HepG2 (cell line): ENCODE data around the gene THRAP3. TPM values are rescaled to one million over a fixed set of nuclear protein-coding genes. Genes with fewer than 3 reads are reported as not detected.
A peak's percentile ranks its signal among the peaks of the same experiment; 100 is the strongest.

Source experiments
- ARID5B ChIP-seq: IDR thresholded peaks from 2 replicates; pipeline ENCODE4 v1.4.0; 2020; ENCODE audit warnings: mild to moderate bottlenecking, missing genetic modification reagents
- FOSL2 ChIP-seq: sonication (generic); formaldehyde crosslinking; IDR thresholded peaks from 2 replicates; pipeline ENCODE4 v1.4.0; 2020; ENCODE audit warnings: missing genetic modification reagents
- HNF4A ChIP-seq: sonication (generic); formaldehyde crosslinking; IDR thresholded peaks from 2 replicates; pipeline ENCODE4 v1.4.0; 2020; ENCODE audit warnings: missing genetic modification reagents
- MXD4 ChIP-seq: IDR thresholded peaks from 2 replicates; pipeline ENCODE4 v1.6.1; 2016; ENCODE audit warnings: mild to moderate bottlenecking, missing biosample characterization, missing genetic modification reagents
- PLSCR1 ChIP-seq: sonication (generic); formaldehyde crosslinking; IDR thresholded peaks from 2 replicates; pipeline ENCODE4 v1.5.0; 2020; ENCODE audit warnings: missing genetic modification reagents, mild to moderate bottlenecking, borderline replicate concordance
- RFX1 ChIP-seq: fragments of 450-650 bp; IDR thresholded peaks from 2 replicates; pipeline ENCODE4 v1.6.1; 2017
- SNAPC4 ChIP-seq: sonication (generic); formaldehyde crosslinking; IDR thresholded peaks from 2 replicates; pipeline ENCODE4 v1.4.0; 2020; ENCODE audit warnings: mild to moderate bottlenecking, missing genetic modification reagents
- TGIF2 ChIP-seq: IDR thresholded peaks from 2 replicates; pipeline ENCODE4 v1.6.1; 2016; ENCODE audit warnings: control low read depth, missing compliant biosample characterization
- TOPORS ChIP-seq: sonication (generic); formaldehyde crosslinking; IDR thresholded peaks from 2 replicates; pipeline ENCODE4 v1.8.0; 2023; ENCODE audit warnings: mild to moderate bottlenecking, missing genetic modification reagents
- ZNF160 ChIP-seq: sonication (generic); formaldehyde crosslinking; IDR thresholded peaks from 2 replicates; pipeline ENCODE4 v1.8.0; 2022; ENCODE audit warnings: mild to moderate bottlenecking, inconsistent platforms, missing genetic modification reagents
- ZNF383 ChIP-seq: sonication (generic); formaldehyde crosslinking; IDR thresholded peaks from 2 replicates; pipeline ENCODE4 v1.4.0; 2020; ENCODE audit warnings: missing genetic modification reagents, mild to moderate bottlenecking, borderline replicate concordance
- ZNF552 ChIP-seq: sonication (generic); formaldehyde crosslinking; IDR thresholded peaks from 2 replicates; pipeline ENCODE4 v1.9.0; 2022; ENCODE audit warnings: missing genetic modification reagents, mild to moderate bottlenecking, borderline replicate concordance
- ZNF619 ChIP-seq: sonication (generic); formaldehyde crosslinking; IDR thresholded peaks from 2 replicates; pipeline ENCODE4 v1.4.0; 2020; ENCODE audit warnings: mild to moderate bottlenecking, missing genetic modification reagents
- ZNF674 ChIP-seq: sonication (generic); formaldehyde crosslinking; IDR thresholded peaks from 2 replicates; pipeline ENCODE4 v1.5.0; 2020; ENCODE audit warnings: low read depth, mild to moderate bottlenecking, missing genetic modification reagents
- ZNF746 ChIP-seq: sonication (generic); formaldehyde crosslinking; IDR thresholded peaks from 2 replicates; pipeline ENCODE4 v1.8.0; 2022; ENCODE audit warnings: mild to moderate bottlenecking, missing genetic modification reagents
- ZSCAN22 ChIP-seq: sonication (generic); formaldehyde crosslinking; IDR thresholded peaks from 2 replicates; pipeline ENCODE4 v1.4.0; 2020; ENCODE audit warnings: mild to moderate bottlenecking, missing genetic modification reagents
- polyA plus RNA-seq, 8 experiments: library from polyadenylated mRNA; depleted of rRNA in 3 of 8; stranded (reverse) in 7 of 8; unstranded in 1 of 8; fragments of >200 nt; fragmentation: Illumina TruSeq in 4 of 8; extraction: Trizol in 4 of 8; gene quantifications; 2 replicates each; pipeline versions ENCODE4 v1.2.1 to v1.2.3, GENCODE V29; 2011 to 2016; ENCODE audit warnings: low read depth in 4 of 8, missing spikeins in 1 of 8, mixed read lengths in 1 of 8; ENCODE audit not compliant: insufficient read depth in 1 of 8
- total RNA-seq, 5 experiments: library from RNA; depleted of rRNA; stranded (reverse); fragments of >200 nt; fragmentation: Illumina TruSeq; extraction: Trizol; gene quantifications; 2 replicates each; pipeline ENCODE4 v1.2.3, GENCODE V29; 2016; ENCODE audit warnings: low read depth in 1 of 5
- TF ChIP-seq, protein P1 (sequence below): sonication (generic); formaldehyde crosslinking; IDR thresholded peaks from 2 replicates; pipeline ENCODE4 v1.4.0; 2020; ENCODE audit warnings: missing genetic modification reagents
- TF ChIP-seq, protein P2 (sequence below): sonication (generic); formaldehyde crosslinking; IDR thresholded peaks from 2 replicates; pipeline ENCODE4 v1.5.1; 2020; ENCODE audit warnings: missing genetic modification reagents, mild to moderate bottlenecking, borderline replicate concordance

Gene THRAP3
- total and polyA plus RNA-seq, 2 of the 13 experiments (the other 11 are each of a cell fraction or from before 2014, with no cell fraction given) = 45.0 to 92.6 TPM

DNA sequence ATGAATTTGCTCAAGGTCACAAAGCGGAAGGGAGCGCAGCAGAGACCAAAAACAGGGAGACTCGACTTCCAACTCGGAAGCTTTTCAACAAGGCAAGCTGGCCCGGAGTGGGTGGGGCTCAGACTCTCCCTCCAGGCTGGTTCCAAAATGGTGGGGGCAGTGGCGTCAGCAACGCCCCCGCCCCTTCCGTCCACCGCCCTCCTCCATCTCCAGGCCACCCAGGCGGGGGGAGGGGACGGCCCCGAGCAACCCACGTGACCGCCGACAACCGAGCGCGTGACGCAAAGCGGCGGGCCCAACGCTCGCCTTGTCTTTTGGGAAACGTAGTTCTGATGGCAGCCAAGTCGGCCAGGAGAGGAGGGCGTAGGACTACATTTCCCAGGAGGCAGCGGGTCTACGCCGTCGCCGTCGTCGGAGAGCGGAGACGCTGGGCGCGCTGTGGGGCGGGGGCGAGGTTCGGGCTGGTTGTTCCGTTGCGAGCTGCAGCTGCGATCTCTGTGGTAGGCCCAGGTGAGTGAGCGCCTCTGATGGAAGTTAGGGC, at the start of gene THRAP3 (continued):
- TF ChIP-seq ARID5B (CRISPR knock-in tag) (peak; percentile 64), TGIF2 (peak; percentile 24; the same call in 1 of the 2 replicates), ZNF619 (CRISPR knock-in tag) (no peak), ZNF160 (CRISPR knock-in tag) (no peak), PLSCR1 (CRISPR knock-in tag) (no peak), ZNF674 (no peak), ZNF746 (CRISPR knock-in tag) (peak; percentile 94), TOPORS (CRISPR knock-in tag) (peak; percentile 59; the same call in 1 of the 2 replicates), MXD4 (peak; percentile 81), ZNF552 (CRISPR knock-in tag) (no peak), RFX1 (no peak), HNF4A (CRISPR knock-in tag) (no peak), SNAPC4 (0 out of 2 replicates have a peak, but pooled peaks have one; percentile 37), ZNF383 (no peak), ZSCAN22 (CRISPR knock-in tag) (no peak), FOSL2 (CRISPR knock-in tag) (peak; percentile 72)
- TF ChIP-seq, protein P1, sequence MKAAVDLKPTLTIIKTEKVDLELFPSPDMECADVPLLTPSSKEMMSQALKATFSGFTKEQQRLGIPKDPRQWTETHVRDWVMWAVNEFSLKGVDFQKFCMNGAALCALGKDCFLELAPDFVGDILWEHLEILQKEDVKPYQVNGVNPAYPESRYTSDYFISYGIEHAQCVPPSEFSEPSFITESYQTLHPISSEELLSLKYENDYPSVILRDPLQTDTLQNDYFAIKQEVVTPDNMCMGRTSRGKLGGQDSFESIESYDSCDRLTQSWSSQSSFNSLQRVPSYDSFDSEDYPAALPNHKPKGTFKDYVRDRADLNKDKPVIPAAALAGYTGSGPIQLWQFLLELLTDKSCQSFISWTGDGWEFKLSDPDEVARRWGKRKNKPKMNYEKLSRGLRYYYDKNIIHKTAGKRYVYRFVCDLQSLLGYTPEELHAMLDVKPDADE (CRISPR knock-in tag) = no peak
- TF ChIP-seq, protein P2, sequence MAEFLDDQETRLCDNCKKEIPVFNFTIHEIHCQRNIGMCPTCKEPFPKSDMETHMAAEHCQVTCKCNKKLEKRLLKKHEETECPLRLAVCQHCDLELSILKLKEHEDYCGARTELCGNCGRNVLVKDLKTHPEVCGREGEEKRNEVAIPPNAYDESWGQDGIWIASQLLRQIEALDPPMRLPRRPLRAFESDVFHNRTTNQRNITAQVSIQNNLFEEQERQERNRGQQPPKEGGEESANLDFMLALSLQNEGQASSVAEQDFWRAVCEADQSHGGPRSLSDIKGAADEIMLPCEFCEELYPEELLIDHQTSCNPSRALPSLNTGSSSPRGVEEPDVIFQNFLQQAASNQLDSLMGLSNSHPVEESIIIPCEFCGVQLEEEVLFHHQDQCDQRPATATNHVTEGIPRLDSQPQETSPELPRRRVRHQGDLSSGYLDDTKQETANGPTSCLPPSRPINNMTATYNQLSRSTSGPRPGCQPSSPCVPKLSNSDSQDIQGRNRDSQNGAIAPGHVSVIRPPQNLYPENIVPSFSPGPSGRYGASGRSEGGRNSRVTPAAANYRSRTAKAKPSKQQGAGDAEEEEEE = no peak
